Measurements from ENCODE around the gene GIT1. TPM values are rescaled to one million over a fixed set of nuclear protein-coding genes. Genes with fewer than 3 reads are reported as not detected.

Gene GIT1
- total and polyA plus RNA-seq, 2 experiments from 2014 or later, result 20.0 to 46.3 TPM

DNA sequence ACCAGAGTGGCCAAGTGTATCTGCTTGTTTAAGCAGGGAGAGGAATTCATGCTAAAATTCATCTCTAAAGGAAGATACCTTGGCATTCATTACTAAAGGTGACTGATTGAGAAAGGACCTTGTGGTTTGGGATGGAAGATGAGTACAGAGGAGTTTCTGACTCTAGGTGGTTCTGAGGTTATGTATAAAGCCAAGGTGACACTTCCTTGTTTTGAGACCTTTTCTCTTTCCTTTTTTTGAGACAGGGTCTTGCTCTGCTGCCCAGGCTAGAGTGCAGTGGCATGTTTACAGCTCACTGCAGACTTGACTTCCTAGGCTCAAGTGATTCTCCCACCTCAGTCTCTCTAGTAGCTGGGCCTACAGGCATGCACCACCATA, 31.7 kb downstream of the GIT1 start:
- Histone ChIP-seq H4K20me1 (ENCODE audit: insufficient read depth, poor library complexity, severe bottlenecking) (no peaks in the 10 kb centered on the region), H3K79me2 (no peaks in the 10 kb centered on the region), H3K4me1 (ENCODE audit: insufficient read depth) (peaks cover 5% of the 10 kb centered on the region), H2AFZ (no peak overlapping the region), H3K9me3 (ENCODE audit: low read depth) (no peaks in the 10 kb centered on the region), H3K36me3 (replicated peaks; ENCODE audit: insufficient read depth, low read depth) (no peaks in the 10 kb centered on the region), H3K4me3 (no peak overlapping the region), H3K27me3 (no peaks in the 10 kb centered on the region), H3K27ac (no peak overlapping the region), H3K4me2 (no peak overlapping the region), H3K9me2 (replicated peaks; ENCODE audit: insufficient read depth) (no peaks in the 10 kb centered on the region)
- DNase-seq (ENCODE audit: low spot score), result no peak
- no peak for TF ChIP-seq EZH2phosphoT487 (IDR thresholded peaks at IDR 0.05; ENCODE audit: low read depth, severe bottlenecking, unreplicated experiment)
- TF ChIP-seq EZH2 (IDR thresholded peaks at IDR 0.05; ENCODE audit: borderline replicate concordance), result no peak
- TF ChIP-seq, protein P1, sequence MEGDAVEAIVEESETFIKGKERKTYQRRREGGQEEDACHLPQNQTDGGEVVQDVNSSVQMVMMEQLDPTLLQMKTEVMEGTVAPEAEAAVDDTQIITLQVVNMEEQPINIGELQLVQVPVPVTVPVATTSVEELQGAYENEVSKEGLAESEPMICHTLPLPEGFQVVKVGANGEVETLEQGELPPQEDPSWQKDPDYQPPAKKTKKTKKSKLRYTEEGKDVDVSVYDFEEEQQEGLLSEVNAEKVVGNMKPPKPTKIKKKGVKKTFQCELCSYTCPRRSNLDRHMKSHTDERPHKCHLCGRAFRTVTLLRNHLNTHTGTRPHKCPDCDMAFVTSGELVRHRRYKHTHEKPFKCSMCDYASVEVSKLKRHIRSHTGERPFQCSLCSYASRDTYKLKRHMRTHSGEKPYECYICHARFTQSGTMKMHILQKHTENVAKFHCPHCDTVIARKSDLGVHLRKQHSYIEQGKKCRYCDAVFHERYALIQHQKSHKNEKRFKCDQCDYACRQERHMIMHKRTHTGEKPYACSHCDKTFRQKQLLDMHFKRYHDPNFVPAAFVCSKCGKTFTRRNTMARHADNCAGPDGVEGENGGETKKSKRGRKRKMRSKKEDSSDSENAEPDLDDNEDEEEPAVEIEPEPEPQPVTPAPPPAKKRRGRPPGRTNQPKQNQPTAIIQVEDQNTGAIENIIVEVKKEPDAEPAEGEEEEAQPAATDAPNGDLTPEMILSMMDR (IDR thresholded peaks at IDR 0.05; ENCODE audit: poor library complexity), result no peak

DNA sequence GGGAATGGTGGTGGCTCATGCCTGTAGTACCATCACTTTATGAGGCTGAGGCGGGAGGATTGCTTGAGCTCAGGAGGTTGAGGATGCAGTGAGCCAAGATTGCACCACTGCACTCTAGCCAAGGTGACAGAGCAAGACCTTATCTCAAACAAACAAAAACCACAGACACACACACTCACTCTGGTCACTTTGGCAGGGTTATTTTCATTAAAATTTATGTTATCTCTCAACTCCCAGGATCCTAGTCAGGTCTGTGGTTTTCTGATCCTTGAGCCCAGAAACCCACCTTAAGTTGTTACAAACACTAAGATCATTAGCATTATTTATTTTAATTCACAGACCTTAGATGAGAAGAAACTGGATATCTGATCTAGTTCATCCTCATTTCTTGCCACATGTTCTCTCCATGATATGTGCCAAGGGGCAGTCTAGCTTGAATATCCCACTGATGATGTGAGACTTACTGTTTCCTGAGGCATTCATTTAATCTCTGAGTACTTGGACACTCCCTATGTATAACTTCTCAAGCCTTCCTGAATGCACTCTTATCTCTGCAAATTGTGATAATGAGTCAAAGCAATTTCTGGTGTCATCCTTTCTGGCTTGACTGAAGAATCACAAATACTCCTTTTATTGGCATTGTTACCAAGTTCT, 32.2 kb downstream of the GIT1 start:
- H4K20me1 ChIP-seq (ENCODE audit: insufficient read depth, poor library complexity, severe bottlenecking), result no peaks in the 10 kb centered on the region
- peaks cover 5% of the 10 kb centered on the region for H3K4me1 ChIP-seq (ENCODE audit: insufficient read depth)
- peak; percentile 11 for DNase-seq (ENCODE audit: low spot score)
- no peaks in the 10 kb centered on the region for H3K36me3 ChIP-seq (replicated peaks; ENCODE audit: insufficient read depth, low read depth)
- H3K9me3 ChIP-seq (ENCODE audit: low read depth), result no peaks in the 10 kb centered on the region
- peak overlapping the region; percentile 72 for H3K27ac ChIP-seq
- H3K4me2 ChIP-seq, result no peak overlapping the region
- no peak overlapping the region for H2AFZ ChIP-seq
- H3K27me3 ChIP-seq, result no peaks in the 10 kb centered on the region
- H3K9me2 ChIP-seq (replicated peaks; ENCODE audit: insufficient read depth), result no peaks in the 10 kb centered on the region
- TF ChIP-seq EZH2phosphoT487 (IDR thresholded peaks at IDR 0.05; ENCODE audit: low read depth, severe bottlenecking, unreplicated experiment), result no peak
- TF ChIP-seq, protein P1 (IDR thresholded peaks at IDR 0.05; ENCODE audit: poor library complexity), result no peak
- WGBS (ENCODE audit: low lambda C conversion rate, missing lambda C conversion rate), result 67% methylated on average over 1 of the region's 1 CpG
- no peaks in the 10 kb centered on the region for H3K79me2 ChIP-seq
- no peak overlapping the region for H3K4me3 ChIP-seq

GRCh38 chr17:29555840-29556239, 33.6 kb downstream of the GIT1 start:
- WGBS (ENCODE audit: low lambda C conversion rate, missing lambda C conversion rate), result 47% methylated on average over 3 of the region's 3 CpGs
- peak; percentile 68 for DNase-seq (ENCODE audit: low spot score)
- Histone ChIP-seq H3K9me2 (replicated peaks; ENCODE audit: insufficient read depth) (no peaks in the 10 kb centered on the region), H3K36me3 (replicated peaks; ENCODE audit: insufficient read depth, low read depth) (no peaks in the 10 kb centered on the region), H3K4me1 (ENCODE audit: insufficient read depth) (peaks cover 5% of the 10 kb centered on the region), H3K27ac (no peak overlapping the region), H2AFZ (no peak overlapping the region), H4K20me1 (ENCODE audit: insufficient read depth, poor library complexity, severe bottlenecking) (no peaks in the 10 kb centered on the region), H3K4me2 (no peak overlapping the region), H3K79me2 (no peaks in the 10 kb centered on the region), H3K9me3 (ENCODE audit: low read depth) (no peaks in the 10 kb centered on the region), H3K4me3 (no peak overlapping the region), H3K27me3 (no peaks in the 10 kb centered on the region)
- TF ChIP-seq EZH2phosphoT487 (IDR thresholded peaks at IDR 0.05; ENCODE audit: low read depth, severe bottlenecking, unreplicated experiment) (no peak), EZH2 (IDR thresholded peaks at IDR 0.05; ENCODE audit: borderline replicate concordance) (no peak)
- TF ChIP-seq, protein P1 (IDR thresholded peaks at IDR 0.05; ENCODE audit: poor library complexity), result no peak

All from hepatocyte (in vitro differentiated cells).